PFSK-1 (cell line): ENCODE measurements around the gene IMPDH2.

Experiments
- FOXP2 ChIP-seq: optimal IDR thresholded peaks from 2 replicates; pipeline ENCODE3; 2011; ENCODE audit warnings: borderline replicate concordance, control low read depth, inconsistent platforms; ENCODE audit not compliant: insufficient read depth; ENCODE audit errors: extremely low read length, extremely low read depth
- POLR2AphosphoS5 ChIP-seq: IDR thresholded peaks from 2 replicates; pipeline ENCODE4 v1.6.1; 2012; ENCODE audit warnings: low read depth, mild to moderate bottlenecking, control low read depth, low read length, moderate library complexity
- REST ChIP-seq, 2 experiments: IDR thresholded peaks; 2 replicates each; pipeline versions ENCODE4 v1.6.1 to v1.8.0; 2011 to 2012; ENCODE audit warnings: low read depth in 2 of 2, low read length in 2 of 2, control low read depth in 1 of 2, inconsistent platforms in 1 of 2, mild to moderate bottlenecking in 1 of 2, moderate library complexity in 1 of 2; ENCODE audit not compliant: insufficient read depth in 1 of 2
- SIN3A ChIP-seq: IDR thresholded peaks from 2 replicates; pipeline ENCODE4 v1.6.1; 2012; ENCODE audit warnings: mild to moderate bottlenecking, low read length, moderate library complexity, borderline replicate concordance; ENCODE audit not compliant: insufficient read depth
- TAF1 ChIP-seq: IDR thresholded peaks from 2 replicates; pipeline ENCODE4 v1.6.1; 2012; ENCODE audit warnings: low read length, control low read depth, borderline replicate concordance; ENCODE audit not compliant: insufficient read depth

Gene IMPDH2

GRCh38 chr3:48985831-48986376 lies 43.3 kb downstream of the IMPDH2 start:
- no peak for TF ChIP-seq REST (IDR thresholded peaks at IDR 0.05; ENCODE audit: insufficient read depth in 1 of 2, low read depth in 2 of 2, low read length in 2 of 2)
- TF ChIP-seq SIN3A = no peak
- TF ChIP-seq FOXP2 = no peak
- no peak for TF ChIP-seq TAF1
- TF ChIP-seq POLR2AphosphoS5 = no peak

GRCh38 chr3:48984663-48985062 lies 44.5 kb downstream of the IMPDH2 start:
- TF ChIP-seq POLR2AphosphoS5 (no peak), SIN3A (no peak), REST (IDR thresholded peaks at IDR 0.05; ENCODE audit: insufficient read depth in 1 of 2, low read depth in 2 of 2, low read length in 2 of 2) (no peak), FOXP2 (no peak), TAF1 (no peak)

GRCh38 chr3:48983096-48983495 lies 46.1 kb downstream of the IMPDH2 start:
- TF ChIP-seq POLR2AphosphoS5 = no peak
- TF ChIP-seq TAF1 = no peak
- TF ChIP-seq SIN3A = no peak
- TF ChIP-seq FOXP2 = no peak
- TF ChIP-seq REST (IDR thresholded peaks at IDR 0.05; ENCODE audit: insufficient read depth in 1 of 2, low read depth in 2 of 2, low read length in 2 of 2) = no peak

- TF ChIP-seq TAF1 (no peak), FOXP2 (no peak), POLR2AphosphoS5 (no peak), REST (IDR thresholded peaks at IDR 0.05; ENCODE audit: insufficient read depth in 1 of 2, low read depth in 2 of 2, low read length in 2 of 2) (no peak), SIN3A (no peak)
These were observed 46.5 kb downstream of the IMPDH2 start for GRCh38 chr3:48982686-48983085.

- TF ChIP-seq SIN3A (no peak), FOXP2 (no peak), POLR2AphosphoS5 (no peak), REST (IDR thresholded peaks at IDR 0.05; ENCODE audit: insufficient read depth in 1 of 2, low read depth in 2 of 2, low read length in 2 of 2) (no peak), TAF1 (no peak)
These were observed 47.2 kb downstream of the IMPDH2 start for GRCh38 chr3:48982016-48982415.
